ENCODE data around the gene PROCA1. TPM values are rescaled to one million over a fixed set of nuclear protein-coding genes. Genes with fewer than 3 reads are reported as not detected.

PROCA1 gene
- total and polyA plus RNA-seq, 9 of the 15 experiments (the other 6 are each of a cell fraction or from before 2014, with no cell fraction given): 0.78 to 16.2 (median 5.6) TPM

DNA sequence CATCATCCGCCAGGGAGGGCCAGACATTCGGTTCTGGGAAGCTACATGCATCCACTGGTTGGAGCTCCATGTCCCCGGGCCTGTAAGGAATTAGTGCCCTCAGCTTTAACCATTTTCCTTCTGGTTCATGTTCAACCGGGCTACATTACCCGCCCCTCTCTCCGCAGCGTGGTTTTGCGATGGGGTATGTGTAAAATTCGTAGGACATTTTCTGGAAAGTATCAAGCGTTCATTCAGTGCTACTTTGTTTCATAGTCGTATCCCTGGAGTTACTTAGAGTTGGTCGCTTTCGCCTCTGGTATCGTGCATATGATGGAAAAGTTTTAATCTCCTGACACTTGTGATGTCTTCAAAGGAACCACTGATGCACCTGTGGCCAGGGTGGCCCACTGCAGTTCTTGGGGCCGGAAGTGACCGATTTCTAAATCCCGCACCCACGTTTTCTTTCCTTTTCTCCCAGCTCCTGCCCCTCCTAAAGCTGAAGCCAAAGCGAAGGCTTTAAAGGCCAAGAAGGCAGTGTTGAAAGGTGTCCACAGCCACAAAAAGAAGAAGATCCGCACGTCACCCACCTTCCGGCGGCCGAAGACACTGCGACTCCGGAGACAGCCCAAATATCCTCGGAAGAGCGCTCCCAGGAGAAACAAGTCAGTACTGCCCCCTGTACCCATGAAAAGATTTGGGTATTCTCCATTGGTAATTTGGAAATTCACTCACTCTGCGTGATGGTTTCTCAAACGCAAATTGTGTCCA, 8.7 kb upstream of the PROCA1 start (continued):
- TF ChIP-seq, protein P1, sequence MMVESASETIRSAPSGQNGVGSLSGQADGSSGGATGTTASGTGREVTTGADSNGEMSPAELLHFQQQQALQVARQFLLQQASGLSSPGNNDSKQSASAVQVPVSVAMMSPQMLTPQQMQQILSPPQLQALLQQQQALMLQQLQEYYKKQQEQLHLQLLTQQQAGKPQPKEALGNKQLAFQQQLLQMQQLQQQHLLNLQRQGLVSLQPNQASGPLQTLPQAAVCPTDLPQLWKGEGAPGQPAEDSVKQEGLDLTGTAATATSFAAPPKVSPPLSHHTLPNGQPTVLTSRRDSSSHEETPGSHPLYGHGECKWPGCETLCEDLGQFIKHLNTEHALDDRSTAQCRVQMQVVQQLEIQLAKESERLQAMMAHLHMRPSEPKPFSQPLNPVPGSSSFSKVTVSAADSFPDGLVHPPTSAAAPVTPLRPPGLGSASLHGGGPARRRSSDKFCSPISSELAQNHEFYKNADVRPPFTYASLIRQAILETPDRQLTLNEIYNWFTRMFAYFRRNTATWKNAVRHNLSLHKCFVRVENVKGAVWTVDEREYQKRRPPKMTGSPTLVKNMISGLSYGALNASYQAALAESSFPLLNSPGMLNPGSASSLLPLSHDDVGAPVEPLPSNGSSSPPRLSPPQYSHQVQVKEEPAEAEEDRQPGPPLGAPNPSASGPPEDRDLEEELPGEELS (CRISPR knock-in tag; IDR thresholded peaks at IDR 0.05; ENCODE audit: borderline replicate concordance): no peak
- TF ChIP-seq U2AF2 (optimal IDR thresholded peaks at IDR 0.05; ENCODE audit: low read depth, low read length) (no peak), LARP7 (IDR thresholded peaks at IDR 0.05) (peak; percentile 1; the same call in 1 of the 2 replicates), FOS (IDR thresholded peaks at IDR 0.05; ENCODE audit: extremely low read depth, insufficient read length) (no peak), TCFL5 (CRISPR knock-in tag; conservative IDR thresholded peaks at IDR 0.05) (no peak), TBP (optimal IDR thresholded peaks at IDR 0.05; ENCODE audit: low read depth, low read length) (no peak), ZKSCAN1 (IDR thresholded peaks at IDR 0.05; ENCODE audit: low read depth, low read length) (no peak), EWSR1 (IDR thresholded peaks at IDR 0.05; ENCODE audit: borderline replicate concordance, low read depth, partially characterized antibody) (no peak), ZNF239 (CRISPR knock-in tag; IDR thresholded peaks at IDR 0.05) (no peak)
- TF ChIP-seq, protein P2, sequence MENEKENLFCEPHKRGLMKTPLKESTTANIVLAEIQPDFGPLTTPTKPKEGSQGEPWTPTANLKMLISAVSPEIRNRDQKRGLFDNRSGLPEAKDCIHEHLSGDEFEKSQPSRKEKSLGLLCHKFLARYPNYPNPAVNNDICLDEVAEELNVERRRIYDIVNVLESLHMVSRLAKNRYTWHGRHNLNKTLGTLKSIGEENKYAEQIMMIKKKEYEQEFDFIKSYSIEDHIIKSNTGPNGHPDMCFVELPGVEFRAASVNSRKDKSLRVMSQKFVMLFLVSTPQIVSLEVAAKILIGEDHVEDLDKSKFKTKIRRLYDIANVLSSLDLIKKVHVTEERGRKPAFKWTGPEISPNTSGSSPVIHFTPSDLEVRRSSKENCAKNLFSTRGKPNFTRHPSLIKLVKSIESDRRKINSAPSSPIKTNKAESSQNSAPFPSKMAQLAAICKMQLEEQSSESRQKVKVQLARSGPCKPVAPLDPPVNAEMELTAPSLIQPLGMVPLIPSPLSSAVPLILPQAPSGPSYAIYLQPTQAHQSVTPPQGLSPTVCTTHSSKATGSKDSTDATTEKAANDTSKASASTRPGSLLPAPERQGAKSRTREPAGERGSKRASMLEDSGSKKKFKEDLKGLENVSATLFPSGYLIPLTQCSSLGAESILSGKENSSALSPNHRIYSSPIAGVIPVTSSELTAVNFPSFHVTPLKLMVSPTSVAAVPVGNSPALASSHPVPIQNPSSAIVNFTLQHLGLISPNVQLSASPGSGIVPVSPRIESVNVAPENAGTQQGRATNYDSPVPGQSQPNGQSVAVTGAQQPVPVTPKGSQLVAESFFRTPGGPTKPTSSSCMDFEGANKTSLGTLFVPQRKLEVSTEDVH (IDR thresholded peaks at IDR 0.05; ENCODE audit: low read depth, partially characterized antibody): no peak
- TF ChIP-seq, protein P3, sequence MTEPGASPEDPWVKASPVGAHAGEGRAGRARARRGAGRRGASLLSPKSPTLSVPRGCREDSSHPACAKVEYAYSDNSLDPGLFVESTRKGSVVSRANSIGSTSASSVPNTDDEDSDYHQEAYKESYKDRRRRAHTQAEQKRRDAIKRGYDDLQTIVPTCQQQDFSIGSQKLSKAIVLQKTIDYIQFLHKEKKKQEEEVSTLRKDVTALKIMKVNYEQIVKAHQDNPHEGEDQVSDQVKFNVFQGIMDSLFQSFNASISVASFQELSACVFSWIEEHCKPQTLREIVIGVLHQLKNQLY (CRISPR knock-in tag; conservative IDR thresholded peaks at IDR 0.05): no peak
- TF ChIP-seq, protein P4, sequence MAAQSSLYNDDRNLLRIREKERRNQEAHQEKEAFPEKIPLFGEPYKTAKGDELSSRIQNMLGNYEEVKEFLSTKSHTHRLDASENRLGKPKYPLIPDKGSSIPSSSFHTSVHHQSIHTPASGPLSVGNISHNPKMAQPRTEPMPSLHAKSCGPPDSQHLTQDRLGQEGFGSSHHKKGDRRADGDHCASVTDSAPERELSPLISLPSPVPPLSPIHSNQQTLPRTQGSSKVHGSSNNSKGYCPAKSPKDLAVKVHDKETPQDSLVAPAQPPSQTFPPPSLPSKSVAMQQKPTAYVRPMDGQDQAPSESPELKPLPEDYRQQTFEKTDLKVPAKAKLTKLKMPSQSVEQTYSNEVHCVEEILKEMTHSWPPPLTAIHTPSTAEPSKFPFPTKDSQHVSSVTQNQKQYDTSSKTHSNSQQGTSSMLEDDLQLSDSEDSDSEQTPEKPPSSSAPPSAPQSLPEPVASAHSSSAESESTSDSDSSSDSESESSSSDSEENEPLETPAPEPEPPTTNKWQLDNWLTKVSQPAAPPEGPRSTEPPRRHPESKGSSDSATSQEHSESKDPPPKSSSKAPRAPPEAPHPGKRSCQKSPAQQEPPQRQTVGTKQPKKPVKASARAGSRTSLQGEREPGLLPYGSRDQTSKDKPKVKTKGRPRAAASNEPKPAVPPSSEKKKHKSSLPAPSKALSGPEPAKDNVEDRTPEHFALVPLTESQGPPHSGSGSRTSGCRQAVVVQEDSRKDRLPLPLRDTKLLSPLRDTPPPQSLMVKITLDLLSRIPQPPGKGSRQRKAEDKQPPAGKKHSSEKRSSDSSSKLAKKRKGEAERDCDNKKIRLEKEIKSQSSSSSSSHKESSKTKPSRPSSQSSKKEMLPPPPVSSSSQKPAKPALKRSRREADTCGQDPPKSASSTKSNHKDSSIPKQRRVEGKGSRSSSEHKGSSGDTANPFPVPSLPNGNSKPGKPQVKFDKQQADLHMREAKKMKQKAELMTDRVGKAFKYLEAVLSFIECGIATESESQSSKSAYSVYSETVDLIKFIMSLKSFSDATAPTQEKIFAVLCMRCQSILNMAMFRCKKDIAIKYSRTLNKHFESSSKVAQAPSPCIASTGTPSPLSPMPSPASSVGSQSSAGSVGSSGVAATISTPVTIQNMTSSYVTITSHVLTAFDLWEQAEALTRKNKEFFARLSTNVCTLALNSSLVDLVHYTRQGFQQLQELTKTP (IDR thresholded peaks at IDR 0.05; ENCODE audit: low read depth in 1 of 2, partially characterized antibody in 2 of 2): peak in 1 of 2 experiments; percentile 7
- TF ChIP-seq, protein P5, sequence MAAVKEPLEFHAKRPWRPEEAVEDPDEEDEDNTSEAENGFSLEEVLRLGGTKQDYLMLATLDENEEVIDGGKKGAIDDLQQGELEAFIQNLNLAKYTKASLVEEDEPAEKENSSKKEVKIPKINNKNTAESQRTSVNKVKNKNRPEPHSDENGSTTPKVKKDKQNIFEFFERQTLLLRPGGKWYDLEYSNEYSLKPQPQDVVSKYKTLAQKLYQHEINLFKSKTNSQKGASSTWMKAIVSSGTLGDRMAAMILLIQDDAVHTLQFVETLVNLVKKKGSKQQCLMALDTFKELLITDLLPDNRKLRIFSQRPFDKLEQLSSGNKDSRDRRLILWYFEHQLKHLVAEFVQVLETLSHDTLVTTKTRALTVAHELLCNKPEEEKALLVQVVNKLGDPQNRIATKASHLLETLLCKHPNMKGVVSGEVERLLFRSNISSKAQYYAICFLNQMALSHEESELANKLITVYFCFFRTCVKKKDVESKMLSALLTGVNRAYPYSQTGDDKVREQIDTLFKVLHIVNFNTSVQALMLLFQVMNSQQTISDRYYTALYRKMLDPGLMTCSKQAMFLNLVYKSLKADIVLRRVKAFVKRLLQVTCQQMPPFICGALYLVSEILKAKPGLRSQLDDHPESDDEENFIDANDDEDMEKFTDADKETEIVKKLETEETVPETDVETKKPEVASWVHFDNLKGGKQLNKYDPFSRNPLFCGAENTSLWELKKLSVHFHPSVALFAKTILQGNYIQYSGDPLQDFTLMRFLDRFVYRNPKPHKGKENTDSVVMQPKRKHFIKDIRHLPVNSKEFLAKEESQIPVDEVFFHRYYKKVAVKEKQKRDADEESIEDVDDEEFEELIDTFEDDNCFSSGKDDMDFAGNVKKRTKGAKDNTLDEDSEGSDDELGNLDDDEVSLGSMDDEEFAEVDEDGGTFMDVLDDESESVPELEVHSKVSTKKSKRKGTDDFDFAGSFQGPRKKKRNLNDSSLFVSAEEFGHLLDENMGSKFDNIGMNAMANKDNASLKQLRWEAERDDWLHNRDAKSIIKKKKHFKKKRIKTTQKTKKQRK (IDR thresholded peaks at IDR 0.05; ENCODE audit: borderline replicate concordance, low read depth, low read length): no peak
